ENCODE data around the gene ADH4. TPM values are rescaled to one million over a fixed set of nuclear protein-coding genes. Genes with fewer than 3 reads are reported as not detected.
"Not testable (repeated sequence)": the region's sequence is repeated elsewhere in the genome, so short reads cannot be mapped to it uniquely, and the experiment has no call there.

ADH4 gene
- not detected for total RNA-seq

DNA sequence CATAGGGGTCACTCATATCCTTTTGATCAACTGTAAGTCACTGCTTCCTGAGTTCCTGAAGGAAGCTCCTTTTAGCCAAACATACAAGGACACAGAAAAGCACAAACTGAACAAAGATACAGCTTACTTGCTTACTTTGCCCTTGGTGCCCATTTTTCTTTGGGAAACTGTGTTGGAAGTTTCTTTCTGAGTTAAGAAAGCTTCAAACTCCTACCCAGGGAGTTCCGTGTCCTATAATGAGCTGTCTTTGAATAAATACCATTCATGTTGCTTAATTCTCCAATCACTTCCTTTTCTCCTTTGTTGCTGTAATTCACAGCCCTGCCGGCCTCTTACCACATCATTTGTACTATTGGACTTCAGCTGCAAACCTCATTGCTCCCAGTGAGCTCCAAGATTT is at the start of gene ADH4:
TSS of gene ADH4 (minus strand) at position 228 of the 400 bp plus-strand sequence. CDS start at position 153, 75 bp downstream.
- Mint-ChIP-seq H3K27ac (no peak within 1 kb of the TSS), H3K4me3 (no peak within 1 kb of the TSS), H3K9me3 (no peaks in the 10 kb centered on the region), H3K4me1 (ENCODE audit: low read depth) (no peaks in the 10 kb centered on the region), H3K36me3 (no peaks in the 10 kb centered on the region), H3K27me3 (no peaks in the 10 kb centered on the region)
- intact Hi-C loops (cut with micrococcal nuclease), result no loop called here
- no peak for DNase-seq
- CTCF ChIA-PET, result interaction anchor here (0.6 to 0.9 kb wide), 2 partner anchors 9 to 982 kb away, joined by 3 read pairs; no protein-coding TSS in a partner anchor
- POLR2A ChIA-PET, result no interaction called here

DNA sequence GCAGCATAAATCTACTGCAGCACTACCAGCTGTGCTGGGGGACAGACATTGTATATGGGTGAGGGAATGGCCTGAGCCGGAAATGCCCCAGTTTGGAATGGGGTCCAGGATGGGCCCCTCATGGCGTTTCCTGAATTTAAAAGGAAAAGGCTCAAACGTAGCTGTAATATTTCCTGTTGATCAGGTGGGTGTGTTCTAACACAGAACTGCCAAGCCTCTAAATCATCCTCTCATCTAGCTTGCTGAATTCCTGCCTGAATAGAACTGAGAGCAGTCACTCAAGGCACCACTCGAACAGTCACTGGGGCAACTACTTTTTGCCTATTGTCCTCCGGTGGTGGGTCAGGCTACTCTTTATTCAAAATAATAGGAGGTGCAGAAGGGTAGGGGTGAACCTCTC is 46.2 kb upstream of the ADH4 start:
- Mint-ChIP-seq H3K9me3 (peaks cover 36% of the 10 kb centered on the region), H3K27ac (no peak overlapping the region), H3K4me3 (no peak overlapping the region), H3K4me1 (ENCODE audit: low read depth) (no peaks in the 10 kb centered on the region), H3K36me3 (peaks cover 3% of the 10 kb centered on the region), H3K27me3 (no peaks in the 10 kb centered on the region)
- ChIA-PET POLR2A (no interaction called here), CTCF (no interaction called here)
- no peak for DNase-seq
- intact Hi-C loops (cut with micrococcal nuclease), result no loop called here

DNA sequence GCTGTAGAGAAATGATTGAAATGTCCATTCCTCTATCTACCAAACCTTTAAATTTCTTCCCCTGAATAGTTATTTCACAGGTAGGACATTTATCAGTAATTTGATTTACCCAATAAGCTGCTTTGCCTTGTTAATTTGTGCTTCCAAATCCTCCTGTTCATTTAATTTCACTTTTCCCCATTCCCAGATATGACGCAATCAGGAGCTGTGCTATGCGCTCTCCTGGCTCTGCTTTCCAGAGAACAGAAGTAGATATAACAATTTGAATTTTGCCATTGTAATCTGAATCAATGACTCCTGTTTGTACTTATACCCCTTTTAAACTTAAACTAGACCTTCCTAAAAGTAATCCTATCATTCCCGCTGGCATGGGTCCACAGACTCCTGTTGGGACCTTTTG is 45.8 kb upstream of the ADH4 start:
- H3K27me3 Mint-ChIP-seq; H3K4me1 Mint-ChIP-seq (ENCODE audit: low read depth); H3K27ac Mint-ChIP-seq; intact Hi-C loops (cut with micrococcal nuclease); CTCF ChIA-PET; H3K4me3 Mint-ChIP-seq; POLR2A ChIA-PET; DNase-seq; H3K36me3 Mint-ChIP-seq: not testable (repeated sequence)
- H3K9me3 Mint-ChIP-seq, result peaks cover 40% of the 10 kb centered on the region

DNA sequence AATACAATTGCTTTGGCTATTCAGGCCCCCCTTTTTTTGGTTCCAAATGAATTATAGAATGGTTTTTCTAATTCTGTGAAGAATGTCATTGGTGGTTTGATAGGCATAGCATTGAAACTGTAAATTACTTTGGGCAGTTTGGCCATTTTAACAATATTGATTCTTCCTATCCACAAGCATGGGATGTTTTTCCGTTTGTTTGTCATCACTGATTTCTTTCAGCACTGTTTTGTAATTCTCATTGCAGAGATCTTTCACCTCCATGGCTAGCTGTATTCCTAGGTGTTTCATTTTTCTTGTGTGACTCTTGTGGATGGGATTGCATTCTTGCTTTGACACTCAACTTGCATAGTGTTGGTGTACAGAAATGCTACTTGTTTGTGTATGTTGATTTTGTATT is 41.9 kb upstream of the ADH4 start:
- no peak overlapping the region for H3K27ac Mint-ChIP-seq
- H3K36me3 Mint-ChIP-seq, result peaks cover 5% of the 10 kb centered on the region
- ChIA-PET POLR2A (no interaction called here), CTCF (no interaction called here)
- intact Hi-C loops (cut with micrococcal nuclease), result no loop called here
- DNase-seq, result no peak
- no peaks in the 10 kb centered on the region for H3K27me3 Mint-ChIP-seq
- no peaks in the 10 kb centered on the region for H3K4me1 Mint-ChIP-seq (ENCODE audit: low read depth)
- peaks cover 27% of the 10 kb centered on the region for H3K9me3 Mint-ChIP-seq
- no peak overlapping the region for H3K4me3 Mint-ChIP-seq

DNA sequence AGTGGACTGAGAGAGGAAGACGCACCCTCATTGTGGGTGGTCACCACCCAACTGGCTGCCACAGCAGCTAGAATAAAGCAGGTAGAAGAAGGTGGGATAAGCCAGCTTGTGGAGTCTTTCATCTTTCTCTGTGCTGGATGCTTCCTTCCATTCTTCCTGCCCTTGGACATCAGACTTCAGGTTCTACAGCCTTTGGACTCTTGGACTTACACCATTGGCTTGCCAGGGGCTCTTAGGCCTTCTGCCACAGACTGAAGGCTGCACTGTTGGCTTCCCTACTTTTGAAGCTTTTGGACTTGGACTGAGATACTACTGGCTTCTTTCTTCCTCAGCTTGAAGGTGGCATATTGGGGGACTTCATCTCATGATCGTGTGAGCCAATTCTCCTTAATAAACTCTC is 41.5 kb upstream of the ADH4 start:
- POLR2A ChIA-PET, result no interaction called here

DNA sequence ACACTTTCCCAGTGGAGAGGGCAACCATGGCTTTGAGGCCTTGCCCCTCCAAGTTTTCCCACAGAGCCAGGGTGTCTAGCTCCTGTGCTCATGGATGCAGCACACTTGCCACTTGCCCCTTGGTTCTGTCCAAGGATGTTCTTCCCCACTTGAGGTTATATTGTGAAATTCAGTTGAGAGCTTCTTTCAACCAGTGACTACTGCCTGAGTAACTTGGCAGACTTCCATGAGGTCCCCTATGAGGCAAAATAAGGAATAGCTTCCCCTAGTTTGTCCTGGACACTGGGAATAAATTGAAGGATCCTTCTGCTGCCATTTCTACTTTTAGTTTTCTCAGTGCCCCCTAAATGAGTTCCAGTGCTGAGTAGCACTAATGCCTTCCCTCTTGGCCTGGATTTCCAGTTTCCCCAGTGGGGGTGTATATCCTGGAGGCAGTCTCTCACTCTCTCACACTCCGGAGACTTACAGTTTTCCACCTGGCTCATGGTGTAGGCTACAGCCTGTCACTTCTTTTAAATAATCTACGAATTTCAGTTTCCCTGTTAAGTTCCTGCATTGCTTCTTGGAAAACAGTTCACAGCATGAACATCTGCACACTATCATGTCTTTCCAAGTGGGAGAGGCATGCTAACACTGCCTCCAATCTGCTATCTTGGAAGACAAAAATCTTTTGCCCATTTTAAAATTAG is 36.4 kb upstream of the ADH4 start:
- Mint-ChIP-seq H3K27ac (no peak overlapping the region), H3K27me3 (peaks cover under 1% of the 10 kb centered on the region), H3K4me1 (ENCODE audit: low read depth) (no peaks in the 10 kb centered on the region), H3K36me3 (peaks cover 4% of the 10 kb centered on the region), H3K4me3 (no peak overlapping the region), H3K9me3 (peaks cover 12% of the 10 kb centered on the region)
- POLR2A ChIA-PET, result no interaction called here
- CTCF ChIA-PET, result no interaction called here
- intact Hi-C loops (cut with micrococcal nuclease), result no loop called here
- no peak for DNase-seq

More for the DNA sequence above, 41.5 kb upstream of the ADH4 start:
- Mint-ChIP-seq H3K4me1 (ENCODE audit: low read depth) (no peaks in the 10 kb centered on the region), H3K27me3 (no peaks in the 10 kb centered on the region), H3K27ac (no peak overlapping the region), H3K9me3 (peaks cover 23% of the 10 kb centered on the region), H3K4me3 (no peak overlapping the region), H3K36me3 (peaks cover 5% of the 10 kb centered on the region)
- intact Hi-C loops (cut with micrococcal nuclease), result no loop called here
- CTCF ChIA-PET, result no interaction called here
- DNase-seq, result no peak

DNA sequence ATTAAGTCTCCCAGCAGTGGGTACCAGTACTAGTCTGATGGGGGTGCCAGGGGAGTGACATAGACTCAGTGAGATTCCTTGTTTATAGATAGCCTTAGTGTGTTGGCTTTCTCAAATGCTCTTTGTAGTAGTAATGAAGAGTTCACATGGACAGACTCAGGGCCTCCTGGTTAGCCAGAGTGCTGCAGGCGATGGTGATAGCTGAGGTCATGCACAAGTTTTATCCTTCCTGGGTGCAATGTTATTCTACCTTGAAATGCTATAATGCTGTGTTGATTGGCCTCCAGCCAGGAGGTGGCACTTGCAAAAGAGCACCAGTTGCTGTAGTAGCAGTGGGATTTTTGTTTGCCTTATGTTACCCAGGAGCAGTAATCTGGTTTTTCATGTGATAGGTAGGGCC is 35.5 kb upstream of the ADH4 start:
- intact Hi-C loops (cut with micrococcal nuclease), result no loop called here
- POLR2A ChIA-PET, result no interaction called here
- peaks cover 2% of the 10 kb centered on the region for H3K36me3 Mint-ChIP-seq
- H3K4me1 Mint-ChIP-seq (ENCODE audit: low read depth), result no peaks in the 10 kb centered on the region
- no peak for DNase-seq
- H3K9me3 Mint-ChIP-seq, result peaks cover 11% of the 10 kb centered on the region
- peaks cover 4% of the 10 kb centered on the region for H3K27me3 Mint-ChIP-seq
- H3K27ac Mint-ChIP-seq, result no peak overlapping the region
- CTCF ChIA-PET, result no interaction called here
- no peak overlapping the region for H3K4me3 Mint-ChIP-seq

DNA sequence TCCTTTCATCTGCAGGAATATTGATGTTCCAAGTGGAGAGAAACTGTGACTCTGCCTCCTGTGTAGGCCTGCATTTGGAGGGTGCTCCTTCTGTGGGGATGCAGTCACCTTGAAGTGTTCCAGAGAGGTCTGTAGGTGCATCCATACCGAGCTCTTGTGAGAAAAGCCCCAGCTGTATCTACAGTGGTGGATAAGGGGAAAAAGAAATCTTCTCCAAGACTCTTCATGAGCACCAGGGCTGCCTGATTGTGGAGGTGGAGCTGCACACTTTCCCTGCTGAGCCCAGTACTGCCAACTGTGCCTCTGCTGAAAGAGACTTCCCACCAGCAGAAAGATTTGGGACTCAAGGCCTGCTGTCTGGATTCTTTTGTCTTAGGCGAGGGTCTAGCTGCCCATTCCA is 35.1 kb upstream of the ADH4 start:
- H3K27ac Mint-ChIP-seq, result no peak overlapping the region
- no peak overlapping the region for H3K4me3 Mint-ChIP-seq
- intact Hi-C loops (cut with micrococcal nuclease), result no loop called here
- peaks cover 11% of the 10 kb centered on the region for H3K9me3 Mint-ChIP-seq
- ChIA-PET CTCF (no interaction called here), POLR2A (no interaction called here)
- H3K4me1 Mint-ChIP-seq (ENCODE audit: low read depth), result no peaks in the 10 kb centered on the region
- peaks cover 2% of the 10 kb centered on the region for H3K36me3 Mint-ChIP-seq
- no peak for DNase-seq
- H3K27me3 Mint-ChIP-seq, result peaks cover 4% of the 10 kb centered on the region

DNA sequence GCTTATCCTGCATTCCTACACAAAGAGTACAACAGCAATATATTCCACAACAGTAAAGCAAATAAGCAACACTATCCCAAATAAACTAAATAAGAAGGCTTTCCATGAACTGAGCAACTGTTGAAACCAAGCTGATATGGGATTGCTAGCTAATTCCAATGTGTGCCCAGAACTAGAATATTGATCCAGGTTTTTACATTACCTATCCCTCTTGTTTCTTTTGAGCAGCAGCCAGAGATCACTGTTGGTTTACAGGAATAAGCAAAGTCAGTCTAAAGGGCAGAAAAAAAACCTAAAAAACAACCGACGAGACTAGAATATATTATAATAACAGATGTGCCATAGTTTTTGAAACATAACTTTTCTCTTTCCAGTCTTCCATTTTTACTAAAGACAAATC is 22.4 kb upstream of the ADH4 start:
- peaks cover 3% of the 10 kb centered on the region for H3K9me3 Mint-ChIP-seq
- H3K27ac Mint-ChIP-seq, result no peak overlapping the region
- POLR2A ChIA-PET, result interaction anchor here (0.6 kb wide), 1 partner anchor 1055 kb away, joined by 4 read pairs; no protein-coding TSS in a partner anchor
- no peak for DNase-seq
- intact Hi-C loops (cut with micrococcal nuclease), result no loop called here
- H3K4me3 Mint-ChIP-seq, result no peak overlapping the region
- CTCF ChIA-PET, result no interaction called here
- no peaks in the 10 kb centered on the region for H3K4me1 Mint-ChIP-seq (ENCODE audit: low read depth)
- H3K27me3 Mint-ChIP-seq, result no peaks in the 10 kb centered on the region
- no peaks in the 10 kb centered on the region for H3K36me3 Mint-ChIP-seq

DNA sequence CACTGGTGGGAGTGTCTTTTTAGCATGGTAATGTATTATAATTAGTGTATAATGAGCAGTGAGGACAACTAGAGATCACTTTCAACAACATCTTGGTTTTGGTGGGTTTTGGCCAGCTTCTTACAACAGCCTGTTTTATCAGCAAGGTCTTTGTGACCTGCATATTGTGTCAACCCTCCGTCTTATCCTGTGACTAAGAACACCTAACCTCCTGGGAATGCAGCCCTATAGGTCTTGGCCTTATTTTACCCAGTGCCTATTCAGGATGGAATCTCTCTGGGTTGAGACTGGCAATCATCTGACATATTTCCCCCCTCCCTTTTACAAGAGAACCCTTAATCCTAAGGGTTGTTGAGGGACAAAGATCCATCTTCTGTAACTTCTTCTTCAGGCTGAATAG is 21.9 kb upstream of the ADH4 start:
- H3K9me3 Mint-ChIP-seq, result peaks cover 3% of the 10 kb centered on the region
- ChIA-PET CTCF (no interaction called here), POLR2A (no interaction called here)
- H3K4me3 Mint-ChIP-seq, result no peak overlapping the region
- no peaks in the 10 kb centered on the region for H3K4me1 Mint-ChIP-seq (ENCODE audit: low read depth)
- intact Hi-C loops (cut with micrococcal nuclease), result no loop called here
- no peak overlapping the region for H3K27ac Mint-ChIP-seq
- no peaks in the 10 kb centered on the region for H3K36me3 Mint-ChIP-seq
- no peak for DNase-seq
- H3K27me3 Mint-ChIP-seq, result no peaks in the 10 kb centered on the region

DNA sequence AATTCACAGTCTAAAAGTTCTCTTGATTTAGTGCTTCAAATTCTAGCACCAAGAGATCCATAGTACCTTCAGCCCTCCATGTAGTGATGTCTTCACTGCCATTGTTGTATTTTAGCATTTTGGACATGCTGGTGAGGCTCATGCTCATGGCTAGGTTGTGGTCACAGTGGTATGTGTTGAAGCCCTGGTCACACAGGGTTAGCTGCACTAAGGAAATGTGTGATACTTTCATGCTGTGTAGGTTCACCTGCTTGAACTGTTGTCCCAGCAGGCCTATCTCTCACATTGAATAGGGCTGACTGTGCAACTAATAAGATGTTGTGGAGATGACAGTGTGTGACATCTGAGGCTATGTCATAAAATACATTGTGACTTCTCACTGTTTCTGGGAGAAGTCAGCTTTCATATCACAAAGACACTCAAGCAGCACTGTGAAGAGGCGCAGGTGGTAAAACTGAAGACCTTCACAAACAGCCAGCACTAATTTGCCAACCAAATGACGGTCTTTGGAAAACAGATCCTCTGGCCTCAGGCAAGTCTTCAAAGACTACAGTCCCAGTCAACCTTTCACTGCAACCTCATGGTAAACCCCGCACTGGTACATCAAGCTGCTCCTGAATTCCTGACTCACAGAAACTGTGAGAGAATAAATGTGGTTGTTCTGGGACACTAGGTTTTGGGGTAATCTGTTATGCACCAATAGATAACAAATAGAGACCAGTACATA is 17.4 kb upstream of the ADH4 start:
- ChIA-PET POLR2A (no interaction called here), CTCF (no interaction called here)
- intact Hi-C loops (cut with micrococcal nuclease), result no loop called here
- Mint-ChIP-seq H3K9me3 (peaks cover 3% of the 10 kb centered on the region), H3K4me1 (ENCODE audit: low read depth) (no peaks in the 10 kb centered on the region), H3K27me3 (no peaks in the 10 kb centered on the region), H3K36me3 (no peaks in the 10 kb centered on the region), H3K27ac (no peak overlapping the region), H3K4me3 (no peak overlapping the region)
- DNase-seq, result no peak

DNA sequence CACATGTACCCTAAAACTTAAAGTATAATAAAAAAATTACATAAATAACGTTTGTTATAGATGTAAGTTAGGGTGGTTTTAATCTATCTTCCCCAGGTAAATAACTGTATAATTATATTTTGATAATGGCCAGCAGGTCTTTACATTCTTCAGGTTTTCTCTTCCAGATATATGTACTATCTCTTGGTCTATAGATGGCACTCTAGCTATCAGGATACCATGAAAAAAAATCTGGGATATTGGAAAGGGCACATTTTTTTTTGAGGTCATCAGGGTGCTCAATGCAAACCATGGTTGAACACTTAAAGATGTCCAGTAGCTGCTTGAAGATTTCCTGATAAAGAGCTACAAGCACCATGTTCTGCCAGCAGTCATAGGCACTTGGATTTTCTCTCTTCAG is 15.6 kb upstream of the ADH4 start:
- H3K9me3 Mint-ChIP-seq, result no peaks in the 10 kb centered on the region

DNA sequence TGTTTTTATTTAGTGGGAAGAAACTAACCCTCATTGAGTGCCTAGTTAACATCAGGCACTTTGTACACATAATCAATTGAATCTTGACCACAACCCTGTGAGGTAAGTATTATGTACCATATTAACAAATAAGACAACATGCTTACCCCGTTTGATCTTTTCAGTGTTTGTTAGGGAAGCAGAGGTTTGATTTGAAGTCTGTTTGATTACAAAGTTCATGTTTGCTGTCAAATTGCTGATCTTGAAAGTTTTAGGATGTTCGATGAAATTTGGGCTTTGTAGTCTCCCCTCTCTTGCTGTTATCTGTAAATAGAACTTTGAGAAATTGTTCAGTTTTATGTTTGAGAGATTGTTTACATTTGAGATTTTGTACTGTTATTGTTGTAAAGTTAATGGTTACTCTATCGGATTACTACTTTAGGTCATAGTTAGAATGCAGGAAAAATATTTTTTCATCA is 13.4 kb upstream of the ADH4 start:
- CTCF ChIA-PET, result no interaction called here
- no peaks in the 10 kb centered on the region for H3K9me3 Mint-ChIP-seq
- DNase-seq, result no peak
- H3K36me3 Mint-ChIP-seq, result no peaks in the 10 kb centered on the region
- intact Hi-C loops (cut with micrococcal nuclease), result no loop called here
- H3K27me3 Mint-ChIP-seq, result no peaks in the 10 kb centered on the region
- POLR2A ChIA-PET, result no interaction called here
- no peaks in the 10 kb centered on the region for H3K4me1 Mint-ChIP-seq (ENCODE audit: low read depth)
- no peak overlapping the region for H3K4me3 Mint-ChIP-seq
- H3K27ac Mint-ChIP-seq, result no peak overlapping the region

More for the DNA sequence above, 15.6 kb upstream of the ADH4 start:
- ChIA-PET CTCF (no interaction called here), POLR2A (no interaction called here)
- no peak for DNase-seq
- Mint-ChIP-seq H3K27ac (no peak overlapping the region), H3K27me3 (no peaks in the 10 kb centered on the region), H3K4me1 (ENCODE audit: low read depth) (no peaks in the 10 kb centered on the region), H3K4me3 (no peak overlapping the region), H3K36me3 (no peaks in the 10 kb centered on the region)
- intact Hi-C loops (cut with micrococcal nuclease), result no loop called here

Data from activated CD4-positive, alpha-beta memory T cell treated with anti-CD3 and anti-CD28 coated beads for 36 hours (primary cell).